Suprapubic skin (tissue), 4 donors: ENCODE measurements around the gene KLHDC4.

Source experiments
- EP300 ChIP-seq: sonication (generic); formaldehyde crosslinking; IDR thresholded peaks from one replicate; pipeline ENCODE4 v1.6.1; 2017; ENCODE audit warnings: antibody characterized with exemption
- POLR2A ChIP-seq, 2 donors: fragments of 450-650 bp; IDR thresholded peaks; one replicate each; pipeline ENCODE4 v1.6.1; 2017; ENCODE audit warnings: antibody characterized with exemption in 2 of 2, mild to moderate bottlenecking in 2 of 2, moderate library complexity in 2 of 2
- POLR2AphosphoS5 ChIP-seq, 3 donors: sonication (generic); formaldehyde crosslinking; IDR thresholded peaks; one replicate each; pipeline ENCODE4 v1.6.1; 2017; ENCODE audit warnings: antibody characterized with exemption in 3 of 3
- TF ChIP-seq, protein P1 (sequence below), 2 donors: fragments of 200-600 bp in 1 of 2; fragments of 450-650 bp in 1 of 2; sonication (generic) in 1 of 2; IDR thresholded peaks; one replicate each; pipeline ENCODE4 v1.5.1; 2016 to 2019; ENCODE audit warnings: antibody characterized with exemption in 2 of 2, mild to moderate bottlenecking in 1 of 2, moderate library complexity in 1 of 2

DNA sequence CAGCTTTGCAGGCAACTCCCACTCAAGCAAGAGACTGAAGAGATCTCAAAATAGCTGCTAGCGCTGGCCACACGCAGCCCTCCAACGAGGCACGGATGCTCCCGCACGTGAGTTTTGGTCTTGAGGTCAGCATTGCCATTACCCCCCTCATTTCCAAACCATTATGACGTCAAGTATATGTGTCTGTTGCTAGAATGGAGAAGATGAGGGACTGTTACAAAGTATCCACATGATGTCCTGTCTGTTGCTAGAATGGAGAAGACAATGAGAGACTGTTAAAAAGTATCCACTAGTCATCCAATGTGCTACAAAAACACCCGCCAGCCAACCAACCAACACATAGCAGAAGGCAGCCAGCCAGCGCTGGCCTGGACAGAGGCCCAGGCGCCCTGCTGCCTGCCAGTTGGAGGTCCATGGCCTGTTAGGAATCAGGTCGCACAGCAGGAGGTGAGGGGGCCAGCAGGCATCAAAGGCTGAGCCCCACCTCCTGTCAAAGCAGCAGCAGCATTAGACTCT, 24.8 kb downstream of the KLHDC4 start:
- no peak for TF ChIP-seq EP300
- no peak for TF ChIP-seq POLR2AphosphoS5 (IDR thresholded peaks at IDR 0.05)
- TF ChIP-seq, protein P1, sequence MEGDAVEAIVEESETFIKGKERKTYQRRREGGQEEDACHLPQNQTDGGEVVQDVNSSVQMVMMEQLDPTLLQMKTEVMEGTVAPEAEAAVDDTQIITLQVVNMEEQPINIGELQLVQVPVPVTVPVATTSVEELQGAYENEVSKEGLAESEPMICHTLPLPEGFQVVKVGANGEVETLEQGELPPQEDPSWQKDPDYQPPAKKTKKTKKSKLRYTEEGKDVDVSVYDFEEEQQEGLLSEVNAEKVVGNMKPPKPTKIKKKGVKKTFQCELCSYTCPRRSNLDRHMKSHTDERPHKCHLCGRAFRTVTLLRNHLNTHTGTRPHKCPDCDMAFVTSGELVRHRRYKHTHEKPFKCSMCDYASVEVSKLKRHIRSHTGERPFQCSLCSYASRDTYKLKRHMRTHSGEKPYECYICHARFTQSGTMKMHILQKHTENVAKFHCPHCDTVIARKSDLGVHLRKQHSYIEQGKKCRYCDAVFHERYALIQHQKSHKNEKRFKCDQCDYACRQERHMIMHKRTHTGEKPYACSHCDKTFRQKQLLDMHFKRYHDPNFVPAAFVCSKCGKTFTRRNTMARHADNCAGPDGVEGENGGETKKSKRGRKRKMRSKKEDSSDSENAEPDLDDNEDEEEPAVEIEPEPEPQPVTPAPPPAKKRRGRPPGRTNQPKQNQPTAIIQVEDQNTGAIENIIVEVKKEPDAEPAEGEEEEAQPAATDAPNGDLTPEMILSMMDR (IDR thresholded peaks at IDR 0.05), result no peak
- no peak for TF ChIP-seq POLR2A (IDR thresholded peaks at IDR 0.05)
